AG20443 (cell line): ENCODE results near the gene TSPEAR.
"Not testable (repeated sequence)": the region's sequence is repeated elsewhere in the genome, so short reads cannot be mapped to it uniquely, and the experiment has no call there.

Experiments used
- DNase-seq: peaks from one replicate; pipeline ENCODE4 v3.0.0; 2012; ENCODE audit warnings: low spot score, mixed read lengths

TSPEAR gene

DNA sequence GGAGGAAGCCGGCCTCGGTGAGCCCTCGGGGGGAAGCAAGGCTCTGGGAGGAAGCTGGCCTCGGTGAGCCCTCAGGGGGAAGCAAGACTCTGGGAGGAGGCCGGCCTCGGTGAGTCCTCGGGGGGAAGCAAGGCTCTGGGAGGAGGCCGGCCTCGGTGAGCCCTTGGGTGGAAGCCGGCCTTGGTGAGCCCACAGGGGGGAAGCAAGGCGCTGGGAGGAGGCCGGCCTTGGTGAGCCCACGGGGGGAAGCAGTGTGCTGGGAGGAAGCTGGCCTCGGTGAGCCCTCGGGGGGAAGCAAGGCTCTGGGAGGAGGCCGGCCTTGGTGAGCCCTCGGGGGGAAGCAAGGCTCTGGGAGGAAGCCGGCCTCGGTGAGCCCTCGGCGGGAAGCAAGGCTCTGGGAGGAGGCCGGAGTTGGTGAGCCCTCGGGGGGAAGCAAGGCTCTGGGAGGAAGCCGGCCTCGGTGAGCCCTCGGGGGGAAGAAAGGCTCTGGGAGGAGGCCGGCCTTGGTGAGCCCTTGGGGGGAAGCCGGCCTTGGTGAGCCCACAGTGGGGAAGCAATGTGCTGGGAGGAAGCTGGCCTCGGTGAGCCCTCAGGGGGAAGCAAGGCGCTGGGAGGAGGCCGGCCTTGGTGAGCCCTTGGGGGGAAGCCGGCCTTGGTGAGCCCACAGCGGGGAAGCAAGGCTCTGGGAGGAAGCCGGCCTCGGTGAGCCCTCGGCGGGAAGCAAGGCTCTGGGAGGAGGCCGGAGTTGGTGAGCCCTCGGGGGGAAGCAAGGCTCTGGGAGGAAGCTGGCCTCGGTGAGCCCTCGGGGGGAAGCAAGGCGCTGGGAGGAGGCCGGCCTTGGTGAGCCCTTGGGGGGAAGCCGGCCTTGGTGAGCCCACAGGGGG lies 208.1 kb downstream of the TSPEAR start:
- DNase-seq = not testable (repeated sequence)

DNA sequence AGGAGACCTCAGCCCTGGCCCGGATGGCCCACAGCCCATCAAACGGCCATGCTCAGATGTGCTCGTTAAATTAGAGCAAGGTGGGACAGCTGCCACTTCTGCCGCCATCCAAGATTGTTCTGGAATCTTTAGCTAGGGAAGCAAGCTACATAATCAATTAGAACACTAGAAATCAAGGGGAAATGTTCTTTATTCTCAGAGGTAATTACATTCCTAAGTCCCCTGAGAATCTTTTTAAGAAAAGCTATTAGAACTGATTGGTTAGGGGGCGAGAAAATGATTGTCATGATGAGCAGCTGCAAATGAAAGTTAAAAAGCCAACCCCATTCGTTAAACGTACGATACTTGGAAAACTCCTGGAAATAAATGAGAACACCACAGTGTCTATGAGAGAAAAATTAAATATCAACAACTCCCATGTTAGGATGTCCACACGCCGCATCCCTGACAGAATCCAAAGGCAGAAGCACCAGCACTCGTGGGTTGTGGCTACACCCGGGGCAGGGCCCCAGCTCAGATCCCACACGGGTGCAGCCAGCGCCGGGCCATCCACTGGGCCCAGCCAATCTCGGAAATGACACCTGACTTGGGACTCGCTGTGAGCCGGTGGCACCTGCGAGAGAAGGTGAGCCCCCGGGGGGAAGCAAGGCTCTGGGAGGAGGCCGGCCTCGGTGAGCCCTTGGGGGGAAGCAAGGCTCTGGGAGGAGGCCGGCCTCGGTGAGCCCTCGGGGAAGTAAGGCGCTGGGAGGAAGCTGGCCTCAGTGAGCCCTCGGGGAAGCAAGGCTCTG lies 209.0 kb downstream of the TSPEAR start:
- DNase-seq = no peak

DNA sequence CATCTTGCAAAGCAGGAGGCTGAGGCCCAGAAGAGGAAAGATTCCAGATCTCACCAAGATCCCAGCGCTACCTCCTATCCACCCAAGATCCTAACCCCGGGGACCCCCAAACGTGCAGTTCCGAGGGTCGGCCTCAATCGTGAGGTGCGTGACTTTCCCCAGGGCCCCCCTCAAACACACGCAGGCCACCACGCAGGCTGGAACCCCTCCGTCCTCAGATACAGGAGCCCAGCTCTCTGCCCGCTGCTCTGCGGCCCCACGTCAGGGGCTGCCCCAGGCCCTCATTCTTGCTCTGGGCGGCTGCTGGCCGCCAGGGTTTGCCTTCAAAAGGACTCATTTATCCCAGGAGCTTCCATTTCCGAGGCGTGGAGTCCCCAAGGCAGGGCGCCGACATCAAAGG lies 211.3 kb downstream of the TSPEAR start:
- no peak for DNase-seq

DNA sequence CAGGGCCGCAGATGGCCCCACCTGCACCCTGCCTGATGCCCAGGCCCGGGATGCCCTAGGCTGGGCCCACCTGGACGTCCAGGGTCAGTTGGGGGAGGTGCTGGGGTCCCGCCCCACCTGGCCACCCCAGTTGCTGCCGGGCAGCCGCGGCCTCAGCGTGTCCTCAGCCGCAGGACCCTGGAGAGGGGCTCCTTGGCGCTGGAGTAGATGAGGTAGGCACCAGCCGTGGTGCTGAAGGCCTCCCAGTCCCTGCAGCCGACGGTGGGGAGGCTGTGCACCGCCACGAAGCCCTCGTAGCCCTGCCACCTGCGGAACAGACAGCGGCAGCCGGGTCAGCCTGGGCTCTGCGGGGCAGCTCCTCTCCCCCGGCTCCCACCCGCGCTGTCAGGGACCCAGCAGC lies 211.7 kb downstream of the TSPEAR start:
- DNase-seq = no peak

DNA sequence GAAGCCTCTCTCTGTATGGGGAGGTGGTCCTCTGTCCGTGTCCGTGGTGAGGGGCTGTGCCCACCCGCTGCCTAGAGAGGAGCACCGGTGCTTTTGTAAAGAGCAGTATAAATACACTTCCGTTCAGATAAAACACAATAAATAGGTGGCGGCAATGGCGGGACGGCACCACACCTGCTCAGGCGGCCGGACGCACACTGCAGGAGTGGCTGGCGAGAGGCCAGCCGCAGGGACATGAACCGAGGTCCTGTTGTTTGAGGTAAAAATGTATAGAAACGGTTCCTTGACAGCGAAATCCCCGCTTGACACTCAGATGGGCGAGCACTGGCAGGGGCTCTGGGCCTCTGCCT lies 212.2 kb downstream of the TSPEAR start:
- no peak for DNase-seq

- DNase-seq = no peak
Measured at GRCh38 chr21:44498280-44499210, 212.8 kb downstream of the TSPEAR start.

DNA sequence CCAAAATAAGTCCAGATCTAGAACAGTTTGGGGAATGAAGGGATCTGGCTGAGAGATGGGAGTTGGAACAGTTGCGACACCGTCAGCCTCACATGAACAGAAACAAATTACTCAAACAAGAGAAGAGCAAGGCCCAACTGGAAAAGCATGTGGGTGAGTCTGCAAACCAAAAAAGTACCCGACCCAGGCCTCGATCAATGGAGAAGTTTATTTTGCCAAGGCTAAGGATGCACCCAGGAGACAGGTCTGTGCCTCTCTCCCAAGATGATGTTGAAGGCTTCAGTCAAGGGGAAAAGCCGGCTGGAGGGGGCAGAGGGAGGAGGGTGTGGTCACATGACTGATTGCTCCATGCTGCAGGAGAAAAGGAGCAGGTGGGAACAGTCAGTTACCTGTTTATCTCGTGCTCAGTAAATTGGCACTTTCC lies 213.7 kb downstream of the TSPEAR start:
- no peak for DNase-seq

DNA sequence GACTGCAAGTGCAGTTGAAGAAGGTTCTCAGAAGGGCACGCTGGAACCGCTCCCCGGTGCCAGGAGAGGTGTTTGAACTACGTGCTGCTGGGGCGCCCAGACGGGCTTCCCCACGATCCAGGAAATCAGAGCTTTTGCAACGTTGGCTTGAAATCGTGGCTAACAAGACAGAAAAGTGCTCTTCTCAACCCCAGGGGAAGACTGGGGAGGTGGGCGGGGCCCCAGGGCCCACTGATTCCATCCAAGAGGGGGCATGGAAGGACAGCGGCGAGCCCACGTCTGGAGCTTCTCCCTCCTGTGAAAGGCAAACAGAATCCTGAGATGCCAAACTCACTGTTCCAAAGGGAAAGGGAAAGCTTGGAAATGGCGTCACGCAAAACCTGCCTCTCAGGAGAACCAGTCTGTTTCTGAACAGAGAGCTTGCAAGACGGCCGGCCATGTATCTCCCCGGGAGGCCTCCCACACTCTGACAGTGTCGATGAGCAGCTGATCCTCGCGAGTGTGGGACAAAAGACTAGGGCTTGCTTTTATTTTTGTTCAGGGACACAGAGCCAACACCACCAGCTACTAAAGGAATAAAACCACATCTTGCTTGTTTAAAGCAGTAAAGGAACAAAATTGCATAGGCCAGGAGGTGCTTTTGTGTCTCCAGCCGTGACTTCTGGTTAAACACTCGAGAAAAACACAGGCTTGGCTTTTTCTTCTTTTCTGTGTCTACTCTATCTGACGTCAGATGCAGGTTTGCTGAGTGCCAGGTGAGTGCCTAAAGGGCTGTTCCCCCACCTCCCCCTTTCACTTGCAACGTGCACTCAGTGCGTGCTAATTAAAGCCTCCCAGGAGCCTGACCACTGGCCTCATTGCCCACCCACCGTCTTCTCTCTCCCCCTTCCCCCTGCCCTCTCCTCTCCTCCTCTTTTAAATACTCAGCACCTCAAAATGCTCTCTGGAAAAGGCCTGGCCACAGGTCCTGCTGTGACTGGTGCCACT lies 214.5 kb downstream of the TSPEAR start:
- DNase-seq = no peak

DNA sequence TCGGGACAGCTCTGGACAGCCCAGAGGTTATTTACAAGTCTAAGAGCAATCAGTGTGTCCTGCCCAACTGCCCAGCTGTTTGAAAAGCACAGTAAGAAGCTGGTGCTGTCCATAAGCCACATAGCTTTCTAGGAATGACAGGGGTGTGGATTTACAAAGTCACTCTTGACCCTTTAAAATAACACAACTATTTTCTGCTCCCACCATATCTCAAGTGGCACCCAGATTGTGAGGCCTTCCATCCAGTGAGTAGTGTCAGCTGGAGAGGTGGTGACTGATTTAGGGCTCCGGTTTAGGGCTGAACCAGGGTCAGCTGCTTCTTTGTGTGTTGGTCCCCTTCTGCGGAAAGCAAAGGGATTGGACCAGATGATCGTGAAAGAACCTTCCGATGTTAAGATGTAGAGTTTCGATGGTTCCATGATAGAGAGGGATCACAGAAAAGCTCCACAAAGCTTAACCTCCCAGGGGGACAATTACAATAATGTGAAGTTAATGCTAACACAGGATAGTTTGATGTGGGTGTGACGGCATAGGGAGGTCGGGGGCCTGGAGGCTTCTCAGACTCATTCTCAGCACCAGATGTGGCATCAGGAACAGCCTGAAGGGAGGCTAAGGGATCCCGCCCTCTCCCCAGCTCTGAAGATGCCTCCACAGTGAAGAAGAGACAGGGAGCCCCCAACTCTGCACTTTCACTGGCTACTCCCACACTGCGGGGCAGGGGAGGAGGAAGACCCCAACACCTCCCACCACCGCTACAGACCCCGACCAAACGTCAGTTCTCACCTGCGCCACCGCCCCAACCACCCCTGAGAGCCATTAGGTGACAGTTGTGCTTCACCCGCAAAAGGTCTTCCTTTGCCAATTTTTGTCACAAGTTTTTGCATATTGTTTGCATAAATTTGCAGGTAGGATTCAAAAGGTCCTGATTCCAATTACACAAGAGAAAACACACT lies 215.5 kb downstream of the TSPEAR start:
- DNase-seq = no peak

DNA sequence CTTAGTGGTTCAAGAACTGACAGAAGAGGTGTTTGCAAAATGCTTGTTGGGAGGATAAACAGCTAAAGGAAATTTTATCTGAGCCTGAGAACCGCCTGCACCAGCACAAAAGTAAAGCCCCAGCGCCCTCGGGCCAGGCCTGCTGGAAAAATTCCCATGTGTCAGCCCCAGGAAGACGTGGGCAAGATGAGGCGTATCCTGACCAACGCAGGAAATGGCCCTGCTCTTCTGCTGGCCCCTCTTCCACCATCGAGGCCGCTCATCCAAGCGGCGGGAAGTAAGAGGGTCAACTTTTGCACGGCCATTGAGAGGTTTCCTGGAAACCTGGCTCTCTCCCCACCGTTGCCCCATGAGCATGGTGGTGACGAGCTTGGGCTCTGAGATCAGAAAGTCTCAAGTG lies 216.4 kb downstream of the TSPEAR start:
- DNase-seq = no peak

DNA sequence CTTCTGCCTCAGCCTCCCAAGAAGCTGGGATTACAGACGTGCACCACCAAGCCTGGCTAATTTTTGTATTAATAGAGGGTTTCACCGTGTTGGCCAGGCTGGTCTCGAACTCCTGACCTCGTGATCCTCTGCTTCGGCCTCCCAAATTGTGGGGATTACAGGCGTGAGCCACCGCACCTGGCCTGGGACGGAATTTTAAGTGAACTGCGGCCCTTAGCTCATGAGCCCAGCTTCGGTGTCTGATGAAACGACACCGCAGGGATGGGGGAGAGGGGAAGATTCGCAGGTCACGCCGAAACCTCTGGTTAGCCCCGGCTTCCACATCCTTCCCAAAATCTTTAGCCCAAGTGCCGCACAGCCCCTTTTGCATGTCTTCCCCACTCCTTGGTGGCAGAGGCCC lies 217.0 kb downstream of the TSPEAR start:
- no peak for DNase-seq

DNA sequence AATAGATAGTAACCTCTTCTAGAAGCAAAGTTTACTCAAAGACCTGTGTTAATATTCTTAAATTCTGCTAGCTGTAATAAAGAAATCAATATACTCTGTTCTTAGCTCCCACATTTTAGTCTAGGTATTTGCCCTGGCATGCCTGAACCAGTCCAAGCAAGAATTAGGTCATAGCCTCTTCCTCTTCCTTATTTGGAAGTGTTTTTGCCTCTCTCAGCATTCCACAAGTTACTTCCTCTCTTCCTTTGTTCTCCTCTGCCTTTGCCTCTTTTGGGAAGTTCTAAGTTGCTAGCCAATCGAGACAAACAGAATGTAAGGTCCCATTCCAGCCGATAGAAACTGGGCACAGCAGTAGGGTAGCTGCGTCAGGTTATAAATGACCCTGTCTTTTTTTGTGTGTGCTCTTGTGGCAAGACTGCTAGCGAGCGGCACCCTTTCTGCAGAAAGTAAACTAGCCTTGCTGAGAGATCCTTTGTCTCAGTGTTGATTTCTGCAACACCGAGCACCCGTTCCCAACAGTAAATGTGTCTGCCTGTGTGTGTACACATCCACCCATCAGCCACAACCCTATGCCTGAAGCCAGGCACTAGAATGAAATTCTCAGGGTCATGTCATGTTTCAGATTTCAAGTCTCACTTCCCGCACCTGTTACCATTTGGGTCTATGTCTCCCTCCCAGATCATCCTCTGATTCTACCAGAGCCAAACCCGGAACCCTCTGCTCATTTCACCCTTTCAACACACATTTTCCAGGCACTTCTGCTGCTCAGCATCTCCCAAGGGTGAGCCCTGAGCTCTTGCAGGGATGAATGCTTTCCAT lies 218.6 kb downstream of the TSPEAR start:
- DNase-seq = no peak

- no peak for DNase-seq
Measured at GRCh38 chr21:44490816-44491215, 220.6 kb downstream of the TSPEAR start.

- no peak for DNase-seq
Measured at GRCh38 chr21:44490405-44490804, 221.0 kb downstream of the TSPEAR start.

GRCh38 chr21:44489962-44490361 lies 221.4 kb downstream of the TSPEAR start:
- DNase-seq = no peak

- no peak for DNase-seq
Measured at GRCh38 chr21:44487831-44488230, 223.5 kb downstream of the TSPEAR start.

- DNase-seq = no peak
Measured at GRCh38 chr21:44486302-44486701, 225.1 kb downstream of the TSPEAR start.

DNA sequence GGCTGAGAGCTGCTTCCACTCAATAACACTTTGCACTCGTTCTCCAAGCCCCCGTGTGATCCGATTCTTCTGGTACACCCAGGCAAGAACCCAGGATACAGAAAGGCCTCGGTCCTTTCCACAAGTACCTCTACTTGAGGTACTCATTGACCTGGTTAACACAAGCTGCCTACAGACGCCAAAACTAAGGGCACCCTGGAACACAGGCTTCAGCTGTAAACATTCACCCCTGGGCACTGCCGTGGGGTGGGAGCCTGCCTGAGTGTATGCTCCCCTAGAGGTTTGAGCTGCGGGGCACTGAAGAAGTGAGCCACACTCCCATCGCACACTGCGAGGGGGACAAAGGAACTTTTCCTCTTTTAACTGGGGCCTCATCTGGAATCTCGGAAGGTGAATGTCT lies 225.6 kb downstream of the TSPEAR start:
- DNase-seq = no peak

GRCh38 chr21:44485254-44485793 lies 226.0 kb downstream of the TSPEAR start:
- DNase-seq = no peak
